HEK293T (cell line): ENCODE measurements around the gene AEN.

Experiments
- CTCF ChIA-PET: fragments of 350-600 bp; formaldehyde crosslinking; extraction: SDS; loops from one replicate; lab custom pipeline; 2021; ENCODE audit warnings: antibody characterized with exemption, inconsistent platforms; lab: Yijun Ruan, JAX
- POLR2A ChIA-PET: fragments of 350-600 bp; formaldehyde crosslinking; extraction: SDS; loops from one replicate; lab custom pipeline; 2020; ENCODE audit warnings: antibody characterized with exemption, inconsistent platforms; lab: Yijun Ruan, JAX
- DNase-seq: peaks from one replicate; pipeline ENCODE4 v3.0.0; 2012; ENCODE audit warnings: mixed read lengths; ENCODE audit errors: extremely low spot score
- ARNT ChIP-seq: fragments of 450-650 bp; IDR thresholded peaks from 2 replicates; pipeline ENCODE4 v1.6.1; 2017; ENCODE audit warnings: mild to moderate bottlenecking
- BHLHE40 ChIP-seq: fragments of 450-650 bp; IDR thresholded peaks from 2 replicates; pipeline ENCODE4 v1.6.1; 2016; ENCODE audit warnings: mild to moderate bottlenecking, moderate library complexity, borderline replicate concordance
- CTBP1 ChIP-seq: fragments of 450-650 bp; IDR thresholded peaks from 2 replicates; pipeline ENCODE4 v1.6.1; 2016; ENCODE audit warnings: borderline replicate concordance
- ELF4 ChIP-seq: fragments of 450-650 bp; IDR thresholded peaks from 2 replicates; pipeline ENCODE4 v1.6.1; 2017; ENCODE audit warnings: antibody characterized with exemption
- FOXA1 ChIP-seq: fragments of 450-650 bp; IDR thresholded peaks from 2 replicates; pipeline ENCODE4 v1.6.1; 2016; ENCODE audit warnings: mild to moderate bottlenecking
- FOXK2 ChIP-seq: fragments of 450-650 bp; IDR thresholded peaks from 2 replicates; pipeline ENCODE4 v1.6.1; 2016; ENCODE audit warnings: mild to moderate bottlenecking
- FOXM1 ChIP-seq: fragments of 450-650 bp; IDR thresholded peaks from 2 replicates; pipeline ENCODE4 v1.6.1; 2017; ENCODE audit warnings: mild to moderate bottlenecking, borderline replicate concordance
- HDGF ChIP-seq: fragments of 450-650 bp; IDR thresholded peaks from 2 replicates; pipeline ENCODE4 v1.6.1; 2017; ENCODE audit warnings: antibody characterized with exemption, borderline replicate concordance
- L3MBTL2 ChIP-seq: fragments of 450-650 bp; conservative IDR thresholded peaks from 2 replicates; pipeline ENCODE4 v1.6.1; 2016; ENCODE audit warnings: mild to moderate bottlenecking
- LEF1 ChIP-seq: fragments of 450-650 bp; IDR thresholded peaks from 2 replicates; pipeline ENCODE4 v1.6.1; 2017; ENCODE audit warnings: mild to moderate bottlenecking, borderline replicate concordance
- NFRKB ChIP-seq: fragments of 450-650 bp; IDR thresholded peaks from 2 replicates; pipeline ENCODE4 v1.6.1; 2016; ENCODE audit warnings: mild to moderate bottlenecking, moderate library complexity
- PKNOX1 ChIP-seq: fragments of 450-650 bp; IDR thresholded peaks from 2 replicates; pipeline ENCODE4 v1.6.1; 2016
- SP1 ChIP-seq: fragments of 450-650 bp; IDR thresholded peaks from 2 replicates; pipeline ENCODE4 v1.6.1; 2017
- SUZ12 ChIP-seq: fragments of 450-650 bp; IDR thresholded peaks from 2 replicates; pipeline ENCODE4 v1.6.1; 2016; ENCODE audit warnings: mild to moderate bottlenecking
- TARDBP ChIP-seq: fragments of 450-650 bp; IDR thresholded peaks from 2 replicates; pipeline ENCODE4 v1.6.1; 2016
- ZNF384 ChIP-seq: fragments of 450-650 bp; IDR thresholded peaks from 2 replicates; pipeline ENCODE4 v1.6.1; 2016

AEN gene

GRCh38 chr15:88661041-88661700 lies 40.0 kb downstream of the AEN start:
- no peak for TF ChIP-seq ARNT
- TF ChIP-seq CTBP1 = no peak
- TF ChIP-seq LEF1 = no peak
- no peak for TF ChIP-seq BHLHE40
- TF ChIP-seq L3MBTL2 = no peak
- no peak for TF ChIP-seq ZNF384
- TF ChIP-seq PKNOX1 = no peak
- TF ChIP-seq TARDBP = no peak
- no peak for TF ChIP-seq FOXM1
- TF ChIP-seq SP1 = no peak
- TF ChIP-seq HDGF = no peak
- no peak for TF ChIP-seq FOXA1
- no peak for TF ChIP-seq SUZ12
- TF ChIP-seq NFRKB = no peak
- no peak for TF ChIP-seq FOXK2
- TF ChIP-seq ELF4 = no peak
- no peak for DNase-seq
- CTCF ChIA-PET = interaction anchor here (0.8 to 1.1 kb wide), 2 partner anchors 37 to 38 kb away, joined by 5 read pairs; no protein-coding TSS in a partner anchor
- POLR2A ChIA-PET = no interaction called here

- TF ChIP-seq L3MBTL2 (no peak), ARNT (no peak), FOXA1 (no peak), SP1 (no peak), CTBP1 (no peak), HDGF (no peak), FOXK2 (no peak), FOXM1 (no peak), LEF1 (no peak), SUZ12 (no peak)
- POLR2A ChIA-PET = no interaction called here
- CTCF ChIA-PET = interaction anchor here (0.6 kb wide), 1 partner anchor 174 kb away, joined by 3 read pairs; no protein-coding TSS in a partner anchor
- DNase-seq = no peak
These were observed 40.8 kb downstream of the AEN start for GRCh38 chr15:88661761-88662556.

GRCh38 chr15:88663141-88663621 lies 42.0 kb downstream of the AEN start:
- ChIA-PET POLR2A (no interaction called here), CTCF (no interaction called here)
- TF ChIP-seq PKNOX1 (no peak), SP1 (no peak), CTBP1 (no peak), LEF1 (no peak), L3MBTL2 (no peak), FOXM1 (no peak), SUZ12 (no peak), ZNF384 (no peak), ELF4 (no peak), ARNT (no peak), TARDBP (no peak), FOXA1 (no peak), BHLHE40 (no peak), HDGF (no peak), FOXK2 (no peak), NFRKB (no peak)
- DNase-seq = no peak

GRCh38 chr15:88664151-88664778 lies 43.1 kb downstream of the AEN start:
- no peak for DNase-seq
- ChIA-PET CTCF (interaction anchor here (0.5 to 0.6 kb wide), 2 partner anchors 20 to 548 kb away, joined by 4 read pairs; no protein-coding TSS in a partner anchor), POLR2A (no interaction called here)
- TF ChIP-seq SP1 (no peak), CTBP1 (no peak), ARNT (no peak), FOXM1 (no peak), NFRKB (no peak), ZNF384 (no peak), ELF4 (no peak), FOXA1 (no peak), PKNOX1 (no peak), SUZ12 (no peak), FOXK2 (no peak), L3MBTL2 (no peak)

GRCh38 chr15:88674661-88675060 lies 53.5 kb downstream of the AEN start:
- ChIA-PET CTCF (no interaction called here), POLR2A (no interaction called here)
- no peak for DNase-seq
- TF ChIP-seq ELF4 (no peak), NFRKB (no peak), TARDBP (no peak), FOXA1 (no peak), ARNT (no peak), BHLHE40 (no peak), PKNOX1 (no peak)
